GM19395 (cell line): ENCODE data around the gene EMP2.
"Not testable (repeated sequence)": the region's sequence is repeated elsewhere in the genome, so short reads cannot be mapped to it uniquely, and the experiment has no call there.

ENCODE experiments used
- ATAC-seq: cut with Tn5 transposase; IDR thresholded peaks from one replicate; pipeline ENCODE4 v1.9.1; 2021; ENCODE audit warnings: mild to moderate bottlenecking, moderate library complexity; ENCODE audit not compliant: unreplicated experiment

EMP2 gene

DNA sequence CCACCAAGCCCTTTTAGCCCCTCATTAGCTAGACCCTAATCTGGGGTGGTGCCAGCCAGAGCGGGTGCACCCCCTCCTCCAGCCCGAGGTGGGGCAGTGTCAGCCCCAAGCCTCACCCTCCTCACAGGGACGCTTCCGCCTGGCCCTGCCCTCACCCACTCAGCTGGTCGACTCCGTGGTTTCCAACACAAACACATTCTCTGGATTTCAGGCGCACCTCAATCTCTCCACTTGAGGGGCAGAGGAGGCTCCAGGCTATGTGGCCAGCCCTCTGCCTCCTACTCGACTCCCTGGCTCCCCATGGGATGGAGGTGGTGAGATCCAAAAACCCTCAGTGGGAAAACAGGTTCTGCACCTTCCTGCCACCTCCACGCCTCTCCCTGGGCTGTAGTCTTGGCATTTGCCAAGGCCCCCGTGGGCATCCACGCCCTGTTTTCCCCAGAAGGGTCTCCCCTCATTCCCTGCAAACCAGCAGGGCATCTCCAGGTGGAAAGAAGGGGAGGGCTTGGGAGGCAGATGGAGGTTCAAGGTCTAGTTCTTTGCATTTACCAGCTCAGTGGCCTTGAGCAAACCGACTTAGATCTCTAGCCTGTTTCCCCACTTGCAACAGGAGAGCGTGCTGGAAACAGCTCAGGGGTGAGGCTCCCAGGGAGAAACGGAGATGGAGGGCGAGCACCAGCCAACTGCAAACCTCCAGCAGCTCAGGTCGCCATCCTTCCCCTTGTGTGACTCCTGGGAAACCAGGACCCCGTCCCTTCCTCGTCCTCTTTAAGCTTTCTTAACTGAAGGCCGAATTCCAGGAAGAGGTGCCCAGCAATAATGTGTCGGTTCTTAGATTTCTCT is 1.7 kb downstream of the EMP2 start:
- no peak for ATAC-seq

DNA sequence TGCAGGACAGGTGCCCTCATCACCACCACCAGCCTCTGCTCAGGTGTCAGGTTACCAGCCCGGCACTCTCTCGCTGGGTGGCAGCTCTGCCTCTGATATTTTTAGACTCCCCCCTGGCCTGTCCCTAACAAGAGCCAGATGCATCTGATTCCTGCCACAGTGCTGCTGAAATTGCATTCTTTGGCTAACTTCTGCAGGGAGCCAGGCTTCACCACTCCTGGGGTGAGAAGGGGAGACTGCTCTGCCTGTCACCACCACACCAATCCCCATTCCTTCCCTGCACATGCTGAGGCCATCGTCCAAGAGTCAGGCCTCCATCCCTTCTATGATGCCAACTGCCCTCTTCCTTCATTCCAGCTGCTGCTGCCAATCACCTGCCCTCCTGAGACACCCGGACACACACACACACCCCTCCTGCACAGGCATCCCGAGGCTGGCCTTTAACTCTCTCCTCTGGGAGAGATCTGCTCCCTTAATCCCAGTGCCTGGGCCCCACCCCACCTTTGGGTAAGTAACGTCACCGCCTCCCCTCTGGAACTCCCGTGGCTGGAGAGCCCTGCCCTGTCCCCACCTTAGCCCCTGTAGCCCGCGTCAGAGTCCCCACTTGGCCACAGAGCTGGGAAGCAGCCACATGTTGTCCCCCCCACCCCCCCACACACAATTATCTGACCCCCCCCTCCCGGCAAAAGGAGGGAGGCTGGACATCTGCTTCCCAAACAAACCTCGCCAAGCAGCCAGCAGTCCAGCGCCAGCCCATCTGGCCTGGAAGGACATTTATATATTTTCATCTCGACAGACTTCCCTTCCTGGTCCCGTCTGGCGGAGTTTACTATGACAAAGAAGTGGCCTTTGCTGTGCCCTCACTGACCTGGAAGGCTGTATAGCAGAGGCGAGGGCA is 2.8 kb downstream of the EMP2 start:
- no peak for ATAC-seq

GRCh38 chr16:10576390-10577304 is 3.8 kb downstream of the EMP2 start:
- no peak for ATAC-seq

GRCh38 chr16:10575506-10576130 is 4.8 kb downstream of the EMP2 start:
- no peak for ATAC-seq

- no peak for ATAC-seq
These were observed 7.8 kb downstream of the EMP2 start for GRCh38 chr16:10572611-10573010.

DNA sequence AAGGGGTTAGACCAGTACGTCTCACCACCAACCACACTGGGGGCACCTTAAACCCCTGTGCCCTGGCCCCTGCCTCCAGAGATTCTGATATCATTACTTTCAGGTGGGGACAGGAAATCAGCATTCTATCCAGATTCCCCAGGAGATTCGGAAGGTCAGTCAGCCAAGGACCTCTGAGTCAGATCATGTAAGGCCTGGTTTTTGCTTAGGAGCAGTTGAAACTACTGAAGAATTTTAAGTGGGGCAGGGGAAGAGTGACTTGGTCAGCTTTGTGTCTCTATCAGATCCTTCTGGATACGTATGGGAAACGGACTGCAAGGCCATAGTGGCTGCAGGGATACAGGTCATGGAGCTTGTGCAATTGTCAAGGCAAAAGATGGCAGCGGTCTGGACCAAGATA is 9.0 kb downstream of the EMP2 start:
- ATAC-seq, result no peak

GRCh38 chr16:10569621-10570020 is 10.8 kb downstream of the EMP2 start:
- ATAC-seq, result no peak

DNA sequence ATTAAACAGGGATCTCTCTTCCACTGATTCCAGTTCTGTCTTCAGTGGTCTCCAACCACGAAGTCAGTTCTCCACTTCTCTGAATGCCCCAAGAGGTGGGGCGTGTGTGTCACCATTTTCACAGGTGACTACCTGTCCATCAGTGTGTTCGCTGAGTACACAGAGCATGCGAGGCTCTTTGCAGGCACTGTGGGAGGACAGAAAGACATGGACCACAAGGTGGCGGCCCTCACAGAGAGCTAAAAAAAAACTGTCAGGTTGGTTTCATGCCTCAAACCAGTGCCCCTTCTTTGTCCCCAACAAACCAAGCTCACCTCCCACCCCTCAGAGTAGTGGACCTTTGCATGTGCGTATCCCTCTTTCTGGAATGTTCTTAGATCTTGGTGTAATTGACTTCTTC is 13.8 kb downstream of the EMP2 start:
- no peak for ATAC-seq

- no peak for ATAC-seq
These were observed 15.2 kb downstream of the EMP2 start for GRCh38 chr16:10565167-10565566.

GRCh38 chr16:10564591-10564990 is 15.8 kb downstream of the EMP2 start:
- no peak for ATAC-seq

DNA sequence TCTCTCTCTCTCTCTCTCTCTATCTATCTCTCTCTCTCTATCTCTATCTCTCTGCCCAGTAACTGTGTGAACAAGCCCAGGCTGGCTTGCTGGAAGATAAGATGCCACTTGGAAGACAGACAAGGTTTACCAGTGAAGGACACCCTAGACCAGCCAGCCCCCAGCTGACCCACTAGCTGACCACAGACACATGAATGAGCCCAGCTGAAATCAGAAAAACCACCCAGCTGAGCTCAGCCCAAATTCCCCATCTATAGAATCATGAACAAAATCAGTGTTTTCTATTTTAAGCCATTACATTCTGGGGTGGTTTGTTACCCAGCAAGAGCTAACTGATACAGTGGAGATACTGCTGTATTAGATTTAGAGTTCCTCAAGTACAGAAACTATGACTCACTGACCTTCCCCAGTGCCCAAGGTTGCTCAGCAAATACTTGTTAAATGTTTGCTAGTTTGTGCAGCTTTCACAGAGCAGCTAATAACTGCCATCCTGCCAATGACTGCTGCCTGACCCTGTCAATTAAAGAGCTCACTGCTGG is 18.0 kb downstream of the EMP2 start:
- ATAC-seq, result no peak

GRCh38 chr16:10561425-10561824 is 19.0 kb downstream of the EMP2 start:
- no peak for ATAC-seq

DNA sequence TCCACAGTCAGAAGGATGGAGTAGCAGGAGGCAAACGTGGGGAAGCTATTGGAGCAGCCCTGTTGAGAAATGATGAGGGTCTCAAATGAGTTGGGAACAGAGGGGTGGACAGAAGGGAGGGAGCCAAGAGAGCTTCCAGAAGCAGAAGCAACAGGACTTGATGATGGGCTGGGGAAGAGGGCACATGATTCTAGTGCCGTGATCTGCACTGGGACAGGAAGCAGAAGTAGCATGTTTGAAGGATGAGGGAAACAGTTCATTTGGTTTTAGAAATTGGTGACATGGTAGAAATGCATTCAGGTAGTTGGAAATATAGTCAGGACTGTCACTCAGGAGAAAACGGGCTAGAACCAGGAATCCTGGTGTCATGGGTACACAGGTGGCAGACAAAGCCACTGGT is 19.4 kb downstream of the EMP2 start:
- no peak for ATAC-seq

DNA sequence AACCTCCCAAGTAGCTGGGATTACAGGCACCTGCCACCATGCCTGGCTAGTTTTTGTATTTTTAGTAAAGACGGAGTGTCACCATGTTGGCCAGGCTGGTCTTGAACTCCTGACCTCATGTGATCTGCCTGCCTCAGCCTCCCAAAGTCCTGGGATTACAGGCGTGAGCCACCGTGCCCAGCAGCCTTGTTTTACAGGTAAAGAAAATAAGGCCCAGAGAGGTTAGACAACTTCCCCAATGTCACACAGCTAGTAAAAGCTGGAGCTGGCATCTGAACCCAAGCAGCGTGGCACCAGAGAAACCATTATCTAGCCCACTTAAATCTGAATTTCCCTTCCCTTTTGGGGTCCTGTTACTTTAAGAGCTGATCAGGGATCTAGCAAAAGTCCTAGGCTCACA is 20.6 kb downstream of the EMP2 start:
- not testable (repeated sequence) for ATAC-seq

GRCh38 chr16:10558746-10559641 is 21.4 kb downstream of the EMP2 start:
- ATAC-seq, result no peak

DNA sequence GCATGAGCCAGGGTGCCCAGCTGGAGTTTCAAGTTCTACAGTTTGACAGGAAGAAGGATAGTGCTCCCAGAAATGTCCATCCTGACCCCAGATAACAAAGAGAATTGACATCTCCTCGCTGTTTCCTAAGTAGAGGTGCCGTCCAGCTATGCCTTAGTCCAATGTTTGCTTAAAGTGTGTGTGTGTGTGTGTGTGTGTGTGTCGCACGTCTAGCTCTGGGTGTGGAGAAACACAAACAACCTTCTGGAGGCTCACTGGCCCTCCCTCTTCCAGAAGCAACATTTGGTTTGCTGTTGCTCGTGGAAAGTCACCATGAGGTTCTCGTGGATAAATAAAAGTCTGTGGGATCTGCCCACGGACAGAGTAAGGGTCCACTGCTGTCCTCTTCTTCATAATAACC is 22.1 kb downstream of the EMP2 start:
- no peak for ATAC-seq

- no peak for ATAC-seq
These were observed 22.6 kb downstream of the EMP2 start for GRCh38 chr16:10557750-10558149.

DNA sequence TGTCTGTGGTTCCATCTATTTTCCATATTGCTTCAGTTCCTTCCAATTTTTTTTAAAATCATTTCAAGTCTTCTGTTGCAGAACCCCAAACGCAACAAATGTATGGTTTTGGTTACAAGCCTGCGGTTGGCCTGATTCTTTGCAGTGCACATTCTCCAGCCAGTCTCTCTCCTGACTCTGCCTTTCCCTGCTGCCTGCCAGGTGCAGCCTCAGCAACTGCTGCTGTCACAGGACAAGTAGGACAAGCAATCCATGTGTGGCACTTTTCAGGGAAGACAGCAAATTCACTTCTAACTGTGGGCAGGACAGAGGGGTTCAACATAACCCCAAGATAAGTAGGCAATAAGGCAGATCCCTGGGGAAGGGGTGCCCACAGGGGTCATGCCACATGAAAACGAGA is 24.2 kb downstream of the EMP2 start:
- no peak for ATAC-seq

DNA sequence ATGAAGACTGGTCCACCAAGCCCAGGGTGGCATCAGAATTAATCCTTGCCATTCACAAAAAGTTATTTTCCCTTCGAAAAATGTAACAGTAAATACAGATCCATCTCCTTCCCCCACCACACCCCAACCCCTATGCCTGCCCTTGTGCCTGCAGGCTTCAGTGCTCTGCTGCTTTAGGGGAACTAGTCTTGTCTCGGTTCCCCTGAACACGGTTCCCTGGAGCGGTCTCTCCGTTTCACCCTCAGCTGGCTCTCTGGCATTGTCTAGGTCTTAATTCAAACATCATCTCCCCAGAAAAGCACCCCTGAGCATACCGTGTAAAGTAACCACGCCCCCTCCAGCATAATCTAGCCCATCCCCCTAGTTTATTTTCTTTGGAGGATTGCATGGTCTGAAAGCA is 25.8 kb downstream of the EMP2 start:
- no peak for ATAC-seq
